ENCODE data around the gene MACROD2.

DNA sequence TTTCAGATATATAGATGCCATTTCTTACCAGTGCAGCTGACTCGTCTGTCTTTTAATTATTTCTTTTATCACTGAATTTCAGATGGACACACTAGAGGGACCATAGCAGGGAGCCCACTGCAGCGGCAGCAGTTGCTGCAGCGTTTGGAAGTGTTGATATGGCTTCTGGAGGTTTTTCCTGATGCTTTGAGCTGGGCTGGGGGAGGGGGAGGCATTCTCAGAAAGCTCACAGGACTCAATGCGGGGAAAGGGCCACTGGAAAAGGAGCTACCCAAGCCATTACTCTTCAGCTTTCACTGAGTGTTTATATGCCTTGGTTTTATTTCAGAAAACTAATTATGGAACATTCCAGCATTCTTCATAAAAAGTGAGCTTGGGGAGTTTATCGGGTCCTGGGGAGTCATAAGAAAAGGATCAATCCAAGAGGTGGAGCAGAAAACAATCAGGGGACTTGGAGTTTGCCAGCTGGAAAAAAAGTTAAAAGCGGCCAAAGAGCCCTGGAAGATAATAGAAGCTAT, 1082.5 kb downstream of the MACROD2 start:
- TF ChIP-seq POLR2A (IDR thresholded peaks at IDR 0.05), result no peak
- TF ChIP-seq, protein P1, sequence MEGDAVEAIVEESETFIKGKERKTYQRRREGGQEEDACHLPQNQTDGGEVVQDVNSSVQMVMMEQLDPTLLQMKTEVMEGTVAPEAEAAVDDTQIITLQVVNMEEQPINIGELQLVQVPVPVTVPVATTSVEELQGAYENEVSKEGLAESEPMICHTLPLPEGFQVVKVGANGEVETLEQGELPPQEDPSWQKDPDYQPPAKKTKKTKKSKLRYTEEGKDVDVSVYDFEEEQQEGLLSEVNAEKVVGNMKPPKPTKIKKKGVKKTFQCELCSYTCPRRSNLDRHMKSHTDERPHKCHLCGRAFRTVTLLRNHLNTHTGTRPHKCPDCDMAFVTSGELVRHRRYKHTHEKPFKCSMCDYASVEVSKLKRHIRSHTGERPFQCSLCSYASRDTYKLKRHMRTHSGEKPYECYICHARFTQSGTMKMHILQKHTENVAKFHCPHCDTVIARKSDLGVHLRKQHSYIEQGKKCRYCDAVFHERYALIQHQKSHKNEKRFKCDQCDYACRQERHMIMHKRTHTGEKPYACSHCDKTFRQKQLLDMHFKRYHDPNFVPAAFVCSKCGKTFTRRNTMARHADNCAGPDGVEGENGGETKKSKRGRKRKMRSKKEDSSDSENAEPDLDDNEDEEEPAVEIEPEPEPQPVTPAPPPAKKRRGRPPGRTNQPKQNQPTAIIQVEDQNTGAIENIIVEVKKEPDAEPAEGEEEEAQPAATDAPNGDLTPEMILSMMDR (IDR thresholded peaks at IDR 0.05), result no peak
